ENCODE data around the gene C1QTNF7.

Gene C1QTNF7

GRCh38 chr4:15488136-15488535 is 60.3 kb downstream of the C1QTNF7 start:
- TF ChIP-seq YY1 (IDR thresholded peaks at IDR 0.05; ENCODE audit: low read depth) (no peak), FOXM1 (IDR thresholded peaks at IDR 0.05; ENCODE audit: borderline replicate concordance, low read depth) (no peak), ZBTB7A (IDR thresholded peaks at IDR 0.05; ENCODE audit: low read depth) (no peak), TEAD4 (IDR thresholded peaks at IDR 0.05) (no peak), USF1 (IDR thresholded peaks at IDR 0.05) (no peak), CEBPB (IDR thresholded peaks at IDR 0.05) (no peak), NFIC (IDR thresholded peaks at IDR 0.05) (no peak), EGR1 (IDR thresholded peaks at IDR 0.05) (no peak), RAD21 (IDR thresholded peaks at IDR 0.05; ENCODE audit: low read depth) (no peak)

- TF ChIP-seq TEAD4 (IDR thresholded peaks at IDR 0.05) (no peak), CEBPB (IDR thresholded peaks at IDR 0.05) (no peak), TCF12 (IDR thresholded peaks at IDR 0.05; ENCODE audit: low read depth) (no peak)
Measured at GRCh38 chr4:15488658-15489470, 61.0 kb downstream of the C1QTNF7 start.

- TF ChIP-seq REST (IDR thresholded peaks at IDR 0.05; ENCODE audit: low read depth) (no peak), EGR1 (IDR thresholded peaks at IDR 0.05) (no peak), FOXM1 (IDR thresholded peaks at IDR 0.05; ENCODE audit: borderline replicate concordance, low read depth) (no peak), ZBTB7A (IDR thresholded peaks at IDR 0.05; ENCODE audit: low read depth) (no peak), NFIC (IDR thresholded peaks at IDR 0.05) (no peak), USF1 (IDR thresholded peaks at IDR 0.05) (no peak), EP300 (IDR thresholded peaks at IDR 0.05; ENCODE audit: borderline replicate concordance) (no peak), TAF1 (IDR thresholded peaks at IDR 0.05; ENCODE audit: low read depth) (no peak), MAX (IDR thresholded peaks at IDR 0.05) (no peak), CREB1 (IDR thresholded peaks at IDR 0.05; ENCODE audit: low read depth) (no peak), TEAD4 (IDR thresholded peaks at IDR 0.05) (no peak), YY1 (IDR thresholded peaks at IDR 0.05; ENCODE audit: low read depth) (no peak), RAD21 (IDR thresholded peaks at IDR 0.05; ENCODE audit: low read depth) (no peak)
Measured at GRCh38 chr4:15489551-15489950, 61.7 kb downstream of the C1QTNF7 start.

- TF ChIP-seq YY1 (IDR thresholded peaks at IDR 0.05; ENCODE audit: low read depth) (no peak), EGR1 (IDR thresholded peaks at IDR 0.05) (no peak), REST (IDR thresholded peaks at IDR 0.05; ENCODE audit: low read depth) (no peak), CEBPB (IDR thresholded peaks at IDR 0.05) (no peak), RAD21 (IDR thresholded peaks at IDR 0.05; ENCODE audit: low read depth) (no peak), TEAD4 (IDR thresholded peaks at IDR 0.05) (no peak), CREB1 (IDR thresholded peaks at IDR 0.05; ENCODE audit: low read depth) (no peak), NFIC (IDR thresholded peaks at IDR 0.05) (no peak), MAX (IDR thresholded peaks at IDR 0.05) (no peak)
Measured at GRCh38 chr4:15493411-15493810, 65.6 kb downstream of the C1QTNF7 start.

GRCh38 chr4:15495621-15496020 is 67.8 kb downstream of the C1QTNF7 start:
- TF ChIP-seq USF1 (IDR thresholded peaks at IDR 0.05) (no peak), TEAD4 (IDR thresholded peaks at IDR 0.05) (no peak), NFIC (IDR thresholded peaks at IDR 0.05) (no peak), ZBTB7A (IDR thresholded peaks at IDR 0.05; ENCODE audit: low read depth) (no peak), REST (IDR thresholded peaks at IDR 0.05; ENCODE audit: low read depth) (no peak), TCF12 (IDR thresholded peaks at IDR 0.05; ENCODE audit: low read depth) (no peak), YY1 (IDR thresholded peaks at IDR 0.05; ENCODE audit: low read depth) (no peak), CEBPB (IDR thresholded peaks at IDR 0.05) (no peak), MAX (IDR thresholded peaks at IDR 0.05) (no peak), CREB1 (IDR thresholded peaks at IDR 0.05; ENCODE audit: low read depth) (no peak), EGR1 (IDR thresholded peaks at IDR 0.05) (no peak), FOXM1 (IDR thresholded peaks at IDR 0.05; ENCODE audit: borderline replicate concordance, low read depth) (no peak), TAF1 (IDR thresholded peaks at IDR 0.05; ENCODE audit: low read depth) (no peak), RAD21 (IDR thresholded peaks at IDR 0.05; ENCODE audit: low read depth) (no peak), EP300 (IDR thresholded peaks at IDR 0.05; ENCODE audit: borderline replicate concordance) (no peak)

All from Ishikawa (cell line).